OCI-LY1 (cell line): ENCODE measurements around the gene IRS1.

Experiments used
- EZH2 ChIP-seq: fragments of 200-600 bp; sonication (generic), shearing (Covaris generic); IDR thresholded peaks from 2 replicates; pipeline ENCODE4 v1.8.0; 2017; ENCODE audit warnings: borderline replicate concordance, mixed run types, mild to moderate bottlenecking, antibody characterized with exemption, low read length, moderate library complexity, mixed read lengths
- TF ChIP-seq, protein P1 (sequence below): fragments of 200-600 bp; sonication (generic), shearing (Covaris generic); IDR thresholded peaks from 2 replicates; pipeline ENCODE4 v1.5.1; 2017; ENCODE audit warnings: mild to moderate bottlenecking, antibody characterized with exemption, low read length, moderate library complexity, mixed read lengths

DNA sequence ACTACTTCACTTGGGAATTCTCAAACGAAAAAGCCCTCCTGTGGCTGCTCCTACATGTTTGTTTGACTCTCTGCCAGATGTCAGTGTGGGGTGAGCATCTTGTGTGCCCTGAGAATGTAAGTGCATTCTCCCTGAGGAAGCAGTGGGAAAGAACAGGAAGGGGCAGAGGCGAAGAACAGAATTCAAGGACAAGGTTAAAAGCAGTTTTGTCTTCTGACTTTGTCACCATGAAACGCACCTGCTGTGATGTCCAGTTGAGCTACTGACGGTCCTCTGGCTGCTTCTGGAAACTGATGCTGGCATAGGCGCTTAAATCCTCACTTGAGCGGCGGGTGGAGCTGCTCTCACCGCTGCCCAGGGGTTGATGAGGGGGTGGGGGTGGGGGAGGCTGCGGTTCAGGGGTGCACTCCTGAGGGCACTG lies 4.9 kb downstream of the IRS1 start:
- TF ChIP-seq, protein P1, sequence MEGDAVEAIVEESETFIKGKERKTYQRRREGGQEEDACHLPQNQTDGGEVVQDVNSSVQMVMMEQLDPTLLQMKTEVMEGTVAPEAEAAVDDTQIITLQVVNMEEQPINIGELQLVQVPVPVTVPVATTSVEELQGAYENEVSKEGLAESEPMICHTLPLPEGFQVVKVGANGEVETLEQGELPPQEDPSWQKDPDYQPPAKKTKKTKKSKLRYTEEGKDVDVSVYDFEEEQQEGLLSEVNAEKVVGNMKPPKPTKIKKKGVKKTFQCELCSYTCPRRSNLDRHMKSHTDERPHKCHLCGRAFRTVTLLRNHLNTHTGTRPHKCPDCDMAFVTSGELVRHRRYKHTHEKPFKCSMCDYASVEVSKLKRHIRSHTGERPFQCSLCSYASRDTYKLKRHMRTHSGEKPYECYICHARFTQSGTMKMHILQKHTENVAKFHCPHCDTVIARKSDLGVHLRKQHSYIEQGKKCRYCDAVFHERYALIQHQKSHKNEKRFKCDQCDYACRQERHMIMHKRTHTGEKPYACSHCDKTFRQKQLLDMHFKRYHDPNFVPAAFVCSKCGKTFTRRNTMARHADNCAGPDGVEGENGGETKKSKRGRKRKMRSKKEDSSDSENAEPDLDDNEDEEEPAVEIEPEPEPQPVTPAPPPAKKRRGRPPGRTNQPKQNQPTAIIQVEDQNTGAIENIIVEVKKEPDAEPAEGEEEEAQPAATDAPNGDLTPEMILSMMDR = no peak
- TF ChIP-seq EZH2 = no peak
